Activated CD4-positive, alpha-beta T cell treated with anti-CD3 and anti-CD28 coated beads, Interleukin-2, amount 10 ng/mL, durations not matched to agents 24 days and 14 days (primary cell): Measurements from ENCODE around the gene MROH8. TPM values are rescaled to one million over a fixed set of nuclear protein-coding genes. Genes with fewer than 3 reads are reported as not detected.
"Not testable (repeated sequence)": the region's sequence is repeated elsewhere in the genome, so short reads cannot be mapped to it uniquely, and the experiment has no call there.

ENCODE experiments used
- DNase-seq: peaks from one replicate; pipeline ENCODE4 v3.0.0; 2022
- H3K27ac Mint-ChIP-seq: one replicate; pipeline ENCODE4 v1.8.0; 2022; ENCODE audit warnings: mild to moderate bottlenecking, mixed read lengths
- H3K27me3 Mint-ChIP-seq: one replicate; pipeline ENCODE4 v1.8.0; 2022; ENCODE audit warnings: mixed read lengths
- H3K36me3 Mint-ChIP-seq: one replicate; pipeline ENCODE4 v1.8.0; 2022; ENCODE audit warnings: low read depth, mild to moderate bottlenecking, mixed read lengths
- H3K4me1 Mint-ChIP-seq: one replicate; pipeline ENCODE4 v1.8.0; 2021; ENCODE audit warnings: mixed read lengths
- H3K4me3 Mint-ChIP-seq: one replicate; pipeline ENCODE4 v1.8.0; 2022; ENCODE audit warnings: mild to moderate bottlenecking, moderate library complexity, mixed read lengths
- H3K9me3 Mint-ChIP-seq: one replicate; pipeline ENCODE4 v1.8.0; 2021; ENCODE audit warnings: mixed read lengths
- intact Hi-C: fragments of 100-400 bp; cut with micrococcal nuclease; formaldehyde crosslinking; loops from one replicate; pipeline ENCODE4 v1.15.1; 2023
- total RNA-seq: library from RNA; stranded (reverse); gene quantifications from 2 replicates; pipeline ENCODE4 v1.2.3, GENCODE V29; 2022

Gene MROH8
- total RNA-seq, 1 donor from 2014 or later = 0.63 TPM

- intact Hi-C loops = no loop called here
- DNase-seq = no peak
- Mint-ChIP-seq H3K4me1 (no peaks in the 10 kb centered on the region), H3K4me3 (no peak overlapping the region), H3K36me3 (no peaks in the 10 kb centered on the region), H3K27me3 (no peaks in the 10 kb centered on the region), H3K9me3 (no peaks in the 10 kb centered on the region), H3K27ac (no peak overlapping the region)
Observed at GRCh38 chr20:37155987-37156386, 23.4 kb downstream of the MROH8 start.

- no peak for DNase-seq
- Mint-ChIP-seq H3K27me3 (no peaks in the 10 kb centered on the region), H3K4me3 (no peak overlapping the region), H3K9me3 (no peaks in the 10 kb centered on the region), H3K4me1 (no peaks in the 10 kb centered on the region), H3K36me3 (no peaks in the 10 kb centered on the region), H3K27ac (no peak overlapping the region)
- intact Hi-C loops = no loop called here
Observed at GRCh38 chr20:37154684-37155298, 24.6 kb downstream of the MROH8 start.

GRCh38 chr20:37152284-37152683 lies 27.1 kb downstream of the MROH8 start:
- Mint-ChIP-seq H3K4me3 (no peak overlapping the region), H3K9me3 (no peaks in the 10 kb centered on the region), H3K27me3 (no peaks in the 10 kb centered on the region), H3K27ac (no peak overlapping the region), H3K4me1 (no peaks in the 10 kb centered on the region), H3K36me3 (no peaks in the 10 kb centered on the region)
- no peak for DNase-seq
- intact Hi-C loops = no loop called here

- no peak overlapping the region for H3K27ac Mint-ChIP-seq
- intact Hi-C loops = no loop called here
- no peaks in the 10 kb centered on the region for H3K4me1 Mint-ChIP-seq
- no peaks in the 10 kb centered on the region for H3K9me3 Mint-ChIP-seq
- H3K36me3 Mint-ChIP-seq = no peaks in the 10 kb centered on the region
- DNase-seq = no peak
- no peak overlapping the region for H3K4me3 Mint-ChIP-seq
- H3K27me3 Mint-ChIP-seq = no peaks in the 10 kb centered on the region
Observed at GRCh38 chr20:37151529-37151928, 27.8 kb downstream of the MROH8 start.

- intact Hi-C loops, H3K27ac Mint-ChIP-seq, H3K4me3 Mint-ChIP-seq, DNase-seq, H3K36me3 Mint-ChIP-seq, H3K27me3 Mint-ChIP-seq, H3K9me3 Mint-ChIP-seq, H3K4me1 Mint-ChIP-seq: not testable (repeated sequence)
Observed at GRCh38 chr20:37150864-37151263, 28.5 kb downstream of the MROH8 start.

- H3K9me3 Mint-ChIP-seq = no peaks in the 10 kb centered on the region
Observed at GRCh38 chr20:37147250-37147649, 32.1 kb downstream of the MROH8 start.

GRCh38 chr20:37144856-37145404 lies 34.4 kb downstream of the MROH8 start:
- H3K27ac Mint-ChIP-seq = no peak overlapping the region
- no peaks in the 10 kb centered on the region for H3K36me3 Mint-ChIP-seq
- intact Hi-C loops = no loop called here

More at GRCh38 chr20:37147250-37147649, 32.1 kb downstream of the MROH8 start:
- no peaks in the 10 kb centered on the region for H3K36me3 Mint-ChIP-seq
- no peak overlapping the region for H3K27ac Mint-ChIP-seq
- H3K4me1 Mint-ChIP-seq = no peaks in the 10 kb centered on the region
- H3K4me3 Mint-ChIP-seq = no peak overlapping the region
- H3K27me3 Mint-ChIP-seq = no peaks in the 10 kb centered on the region
- DNase-seq = no peak
- intact Hi-C loops = no loop called here

GRCh38 chr20:37142708-37143107 lies 36.6 kb downstream of the MROH8 start:
- no peak overlapping the region for H3K4me3 Mint-ChIP-seq
- H3K36me3 Mint-ChIP-seq = no peaks in the 10 kb centered on the region
- no peak for DNase-seq
- intact Hi-C loops = no loop called here
- H3K9me3 Mint-ChIP-seq = no peaks in the 10 kb centered on the region
- no peak overlapping the region for H3K27ac Mint-ChIP-seq
- peaks cover 2% of the 10 kb centered on the region for H3K27me3 Mint-ChIP-seq
- no peaks in the 10 kb centered on the region for H3K4me1 Mint-ChIP-seq

More at GRCh38 chr20:37144856-37145404, 34.4 kb downstream of the MROH8 start:
- Mint-ChIP-seq H3K9me3 (no peaks in the 10 kb centered on the region), H3K4me3 (no peak overlapping the region), H3K27me3 (no peaks in the 10 kb centered on the region), H3K4me1 (no peaks in the 10 kb centered on the region)
- no peak for DNase-seq

- no peaks in the 10 kb centered on the region for H3K4me1 Mint-ChIP-seq
- intact Hi-C loops = no loop called here
- DNase-seq = no peak
- no peak overlapping the region for H3K27ac Mint-ChIP-seq
- H3K36me3 Mint-ChIP-seq = no peaks in the 10 kb centered on the region
- no peak overlapping the region for H3K4me3 Mint-ChIP-seq
- peaks cover 10% of the 10 kb centered on the region for H3K27me3 Mint-ChIP-seq
- H3K9me3 Mint-ChIP-seq = no peaks in the 10 kb centered on the region
Observed at GRCh38 chr20:37137547-37137946, 41.8 kb downstream of the MROH8 start.

- intact Hi-C loops = no loop called here
- Mint-ChIP-seq H3K27me3 (peaks cover 13% of the 10 kb centered on the region), H3K9me3 (no peaks in the 10 kb centered on the region), H3K4me1 (peaks cover 3% of the 10 kb centered on the region), H3K36me3 (no peaks in the 10 kb centered on the region), H3K4me3 (no peak overlapping the region), H3K27ac (no peak overlapping the region)
- DNase-seq = no peak
Observed at GRCh38 chr20:37133952-37134351, 45.4 kb downstream of the MROH8 start.

- intact Hi-C loops = no loop called here
- H3K27me3 Mint-ChIP-seq = peaks cover 13% of the 10 kb centered on the region
- no peak overlapping the region for H3K4me3 Mint-ChIP-seq
- H3K4me1 Mint-ChIP-seq = peaks cover 3% of the 10 kb centered on the region
- DNase-seq = no peak
- H3K36me3 Mint-ChIP-seq = no peaks in the 10 kb centered on the region
- no peaks in the 10 kb centered on the region for H3K9me3 Mint-ChIP-seq
- no peak overlapping the region for H3K27ac Mint-ChIP-seq
Observed at GRCh38 chr20:37131486-37131885, 47.9 kb downstream of the MROH8 start.

- Mint-ChIP-seq H3K9me3 (no peaks in the 10 kb centered on the region), H3K36me3 (no peaks in the 10 kb centered on the region), H3K4me1 (peaks cover 3% of the 10 kb centered on the region), H3K27me3 (peaks cover 8% of the 10 kb centered on the region), H3K4me3 (no peak overlapping the region), H3K27ac (no peak overlapping the region)
- intact Hi-C loops = no loop called here
- DNase-seq = no peak
Observed at GRCh38 chr20:37128803-37129202, 50.5 kb downstream of the MROH8 start.

GRCh38 chr20:37126290-37126689 lies 53.1 kb downstream of the MROH8 start:
- H3K27me3 Mint-ChIP-seq, H3K9me3 Mint-ChIP-seq, H3K4me1 Mint-ChIP-seq, intact Hi-C loops, H3K4me3 Mint-ChIP-seq, H3K36me3 Mint-ChIP-seq, DNase-seq, H3K27ac Mint-ChIP-seq: not testable (repeated sequence)

- no peak overlapping the region for H3K27ac Mint-ChIP-seq
- H3K36me3 Mint-ChIP-seq = no peaks in the 10 kb centered on the region
- no peak overlapping the region for H3K4me3 Mint-ChIP-seq
- no peaks in the 10 kb centered on the region for H3K4me1 Mint-ChIP-seq
- H3K9me3 Mint-ChIP-seq = no peaks in the 10 kb centered on the region
- DNase-seq = no peak
- H3K27me3 Mint-ChIP-seq = peaks cover 3% of the 10 kb centered on the region
- intact Hi-C loops = no loop called here
Observed at GRCh38 chr20:37123441-37123840, 55.9 kb downstream of the MROH8 start.

- Mint-ChIP-seq H3K27ac (no peak overlapping the region), H3K36me3 (no peaks in the 10 kb centered on the region), H3K4me3 (no peak overlapping the region), H3K9me3 (no peaks in the 10 kb centered on the region), H3K4me1 (no peaks in the 10 kb centered on the region), H3K27me3 (peaks cover 3% of the 10 kb centered on the region)
- no peak for DNase-seq
- intact Hi-C loops = no loop called here
Observed at GRCh38 chr20:37120497-37120896, 58.9 kb downstream of the MROH8 start.
